HL-60 (cell line): ENCODE measurements around the gene CDK8.
A peak's percentile ranks its signal among the peaks of the same experiment; 100 is the strongest.

ENCODE experiments used
- DNase-seq, 2 experiments: peaks; one replicate each; pipeline ENCODE4 v3.0.0-alpha.2; 2010 to 2020; ENCODE audit warnings: low read depth in 1 of 2, low spot score in 1 of 2
- H3K27ac ChIP-seq: fragments of 250-450 bp; sonication (Bioruptor Pico); replicated peaks from 2 replicates; pipeline ENCODE4 v1.5.1; 2020; ENCODE audit warnings: mild to moderate bottlenecking, moderate library complexity
- H3K27me3 ChIP-seq: fragments of 250-450 bp; sonication (Bioruptor Pico); 2 replicates; pipeline ENCODE4 v1.5.1; 2021; ENCODE audit warnings: mild to moderate bottlenecking, moderate library complexity; ENCODE audit not compliant: insufficient read depth, poor library complexity, severe bottlenecking
- H3K4me3 ChIP-seq: replicated peaks from 2 replicates; pipeline ENCODE4 v1.5.1; 2011; ENCODE audit warnings: mild to moderate bottlenecking, control low read depth, low read length; ENCODE audit not compliant: insufficient read depth
- GABPA ChIP-seq: IDR thresholded peaks from 2 replicates; pipeline ENCODE4 v1.6.1; 2012; ENCODE audit warnings: low read depth
- POLR2AphosphoS5 ChIP-seq: IDR thresholded peaks from 2 replicates; pipeline ENCODE4 v1.6.1; 2012; ENCODE audit warnings: low read depth
- SPI1 ChIP-seq: IDR thresholded peaks from 2 replicates; pipeline ENCODE4 v1.6.1; 2012; ENCODE audit warnings: low read depth, mild to moderate bottlenecking, borderline replicate concordance
- TF ChIP-seq, protein P1 (sequence below): IDR thresholded peaks from one replicate; pipeline ENCODE4 v1.5.1; 2011; ENCODE audit warnings: low read length, control low read depth, inconsistent platforms; ENCODE audit not compliant: insufficient read depth
- TF ChIP-seq, protein P2 (sequence below): IDR thresholded peaks from 2 replicates; pipeline ENCODE4 v1.6.1; 2012; ENCODE audit warnings: low read depth; ENCODE audit not compliant: insufficient replicate concordance

The CDK8 gene

GRCh38 chr13:26221399-26221720 lies 32.6 kb upstream of the CDK8 start:
- no peak for TF ChIP-seq GABPA
- TF ChIP-seq, protein P1, sequence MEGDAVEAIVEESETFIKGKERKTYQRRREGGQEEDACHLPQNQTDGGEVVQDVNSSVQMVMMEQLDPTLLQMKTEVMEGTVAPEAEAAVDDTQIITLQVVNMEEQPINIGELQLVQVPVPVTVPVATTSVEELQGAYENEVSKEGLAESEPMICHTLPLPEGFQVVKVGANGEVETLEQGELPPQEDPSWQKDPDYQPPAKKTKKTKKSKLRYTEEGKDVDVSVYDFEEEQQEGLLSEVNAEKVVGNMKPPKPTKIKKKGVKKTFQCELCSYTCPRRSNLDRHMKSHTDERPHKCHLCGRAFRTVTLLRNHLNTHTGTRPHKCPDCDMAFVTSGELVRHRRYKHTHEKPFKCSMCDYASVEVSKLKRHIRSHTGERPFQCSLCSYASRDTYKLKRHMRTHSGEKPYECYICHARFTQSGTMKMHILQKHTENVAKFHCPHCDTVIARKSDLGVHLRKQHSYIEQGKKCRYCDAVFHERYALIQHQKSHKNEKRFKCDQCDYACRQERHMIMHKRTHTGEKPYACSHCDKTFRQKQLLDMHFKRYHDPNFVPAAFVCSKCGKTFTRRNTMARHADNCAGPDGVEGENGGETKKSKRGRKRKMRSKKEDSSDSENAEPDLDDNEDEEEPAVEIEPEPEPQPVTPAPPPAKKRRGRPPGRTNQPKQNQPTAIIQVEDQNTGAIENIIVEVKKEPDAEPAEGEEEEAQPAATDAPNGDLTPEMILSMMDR = no peak
- Histone ChIP-seq H3K27me3 (no peaks in the 10 kb centered on the region), H3K27ac (peak overlapping the region; percentile 98), H3K4me3 (peak overlapping the region; percentile 63)
- DNase-seq = no peak

DNA sequence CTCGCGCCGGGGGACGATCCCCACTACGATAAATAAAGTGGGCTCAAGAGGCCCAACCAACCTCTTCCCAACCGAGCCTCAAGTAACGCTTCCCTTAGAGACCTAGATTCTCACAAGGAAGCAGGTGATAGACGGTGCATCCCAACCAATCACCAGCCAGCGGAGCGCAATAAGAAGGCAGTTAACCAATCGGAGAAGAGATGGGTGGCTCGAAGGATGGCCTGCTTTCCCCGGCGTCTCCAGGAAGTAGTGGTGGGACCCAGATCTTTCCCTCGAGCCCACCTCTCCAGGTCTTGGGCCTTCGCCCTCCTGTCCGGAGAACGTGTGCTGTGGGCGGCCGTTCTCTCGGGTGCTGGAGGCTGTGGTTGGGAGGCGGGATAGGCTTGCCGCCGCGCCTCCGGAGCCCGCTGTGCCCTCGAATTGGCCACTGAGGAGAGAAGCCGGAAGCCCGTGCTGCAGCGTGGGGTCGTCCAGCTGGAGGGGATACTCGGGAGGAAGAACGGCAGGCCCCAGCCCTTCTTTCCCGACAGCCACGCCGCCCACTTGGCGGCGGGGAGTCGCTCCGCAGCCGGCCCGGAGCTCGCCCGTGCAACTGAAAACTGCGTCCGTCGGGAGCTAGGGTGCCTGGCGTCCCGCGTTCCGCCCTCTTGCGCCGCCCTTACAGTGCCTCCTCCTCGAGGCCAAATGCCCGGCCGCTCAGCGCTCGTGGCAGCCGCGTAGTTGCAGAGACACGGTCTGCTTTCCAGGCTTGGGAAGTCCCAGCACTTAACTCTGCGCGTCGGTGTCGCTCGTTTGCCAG lies 32.0 kb upstream of the CDK8 start, which contains the start of gene RNF6:
RNF6 (minus strand) TSS at position 594 of the 799 bp plus-strand sequence. CDS start 2,665 bp downstream, outside the sequence.
- TF ChIP-seq GABPA = peak; percentile 88
- TF ChIP-seq POLR2AphosphoS5 = peak; percentile 89
- TF ChIP-seq SPI1 = no peak
- TF ChIP-seq, protein P1 = no peak
- TF ChIP-seq, protein P2, sequence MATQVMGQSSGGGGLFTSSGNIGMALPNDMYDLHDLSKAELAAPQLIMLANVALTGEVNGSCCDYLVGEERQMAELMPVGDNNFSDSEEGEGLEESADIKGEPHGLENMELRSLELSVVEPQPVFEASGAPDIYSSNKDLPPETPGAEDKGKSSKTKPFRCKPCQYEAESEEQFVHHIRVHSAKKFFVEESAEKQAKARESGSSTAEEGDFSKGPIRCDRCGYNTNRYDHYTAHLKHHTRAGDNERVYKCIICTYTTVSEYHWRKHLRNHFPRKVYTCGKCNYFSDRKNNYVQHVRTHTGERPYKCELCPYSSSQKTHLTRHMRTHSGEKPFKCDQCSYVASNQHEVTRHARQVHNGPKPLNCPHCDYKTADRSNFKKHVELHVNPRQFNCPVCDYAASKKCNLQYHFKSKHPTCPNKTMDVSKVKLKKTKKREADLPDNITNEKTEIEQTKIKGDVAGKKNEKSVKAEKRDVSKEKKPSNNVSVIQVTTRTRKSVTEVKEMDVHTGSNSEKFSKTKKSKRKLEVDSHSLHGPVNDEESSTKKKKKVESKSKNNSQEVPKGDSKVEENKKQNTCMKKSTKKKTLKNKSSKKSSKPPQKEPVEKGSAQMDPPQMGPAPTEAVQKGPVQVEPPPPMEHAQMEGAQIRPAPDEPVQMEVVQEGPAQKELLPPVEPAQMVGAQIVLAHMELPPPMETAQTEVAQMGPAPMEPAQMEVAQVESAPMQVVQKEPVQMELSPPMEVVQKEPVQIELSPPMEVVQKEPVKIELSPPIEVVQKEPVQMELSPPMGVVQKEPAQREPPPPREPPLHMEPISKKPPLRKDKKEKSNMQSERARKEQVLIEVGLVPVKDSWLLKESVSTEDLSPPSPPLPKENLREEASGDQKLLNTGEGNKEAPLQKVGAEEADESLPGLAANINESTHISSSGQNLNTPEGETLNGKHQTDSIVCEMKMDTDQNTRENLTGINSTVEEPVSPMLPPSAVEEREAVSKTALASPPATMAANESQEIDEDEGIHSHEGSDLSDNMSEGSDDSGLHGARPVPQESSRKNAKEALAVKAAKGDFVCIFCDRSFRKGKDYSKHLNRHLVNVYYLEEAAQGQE = peak; percentile 74
- Histone ChIP-seq H3K27me3 (no peaks in the 10 kb centered on the region), H3K27ac (peak within 1 kb of the TSS; percentile 98), H3K4me3 (peak within 1 kb of the TSS; percentile 63)
- peak; percentile 95 to 98 for DNase-seq

- no peaks in the 10 kb centered on the region for H3K27me3 ChIP-seq
- H3K4me3 ChIP-seq = peak overlapping the region; percentile 63
- DNase-seq = no peak
- TF ChIP-seq, protein P1 = no peak
- TF ChIP-seq POLR2AphosphoS5 (no peak), GABPA (no peak; the same call in 1 of the 2 replicates), SPI1 (no peak)
- TF ChIP-seq, protein P2 = no peak
- peak overlapping the region; percentile 98 for H3K27ac ChIP-seq
Measured at GRCh38 chr13:26222520-26223046, 31.3 kb upstream of the CDK8 start.
